Adrenal gland (tissue), 5 donors: ENCODE data around the gene SELENBP1.

Source experiments
- POLR2A ChIP-seq, 2 donors: fragments of 450-650 bp; IDR thresholded peaks; one replicate each; pipeline ENCODE4 v1.6.1; 2017; ENCODE audit warnings: antibody characterized with exemption in 2 of 2, mild to moderate bottlenecking in 2 of 2, moderate library complexity in 1 of 2
- TF ChIP-seq, protein P1 (sequence below), 6 experiments: fragments of 450-650 bp in 4 of 6; fragments of 200-600 bp in 2 of 6; sonication (generic) in 1 of 6; IDR thresholded peaks; 1 replicate in 5 of 6; 2 replicates in 1 of 6; pipeline versions ENCODE4 v1.5.1 to v1.8.0; 2016 to 2021; ENCODE audit warnings: antibody characterized with exemption in 6 of 6, mild to moderate bottlenecking in 2 of 6, moderate library complexity in 1 of 6
- donor health status: DM: no; HTN: no; CAD: no.

DNA sequence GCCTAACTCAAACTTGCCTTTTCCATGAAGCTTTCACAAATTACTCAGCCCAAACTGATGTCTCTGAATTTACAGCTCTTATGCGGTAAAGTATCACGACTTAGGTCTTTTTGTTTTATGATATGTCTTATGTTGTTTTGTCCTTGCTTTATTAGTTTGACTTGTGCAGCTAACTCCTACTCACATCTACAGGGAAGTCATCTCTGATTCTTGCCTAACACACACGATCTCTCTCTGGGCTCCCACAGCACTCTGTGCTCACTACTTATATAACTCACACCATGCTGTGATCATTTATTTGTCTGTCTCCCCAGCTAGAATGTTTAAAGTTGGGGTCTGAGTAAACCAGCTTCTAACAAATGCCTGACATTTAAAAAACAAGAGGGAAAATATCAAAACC lies 35.9 kb downstream of the SELENBP1 start:
- TF ChIP-seq, protein P1, sequence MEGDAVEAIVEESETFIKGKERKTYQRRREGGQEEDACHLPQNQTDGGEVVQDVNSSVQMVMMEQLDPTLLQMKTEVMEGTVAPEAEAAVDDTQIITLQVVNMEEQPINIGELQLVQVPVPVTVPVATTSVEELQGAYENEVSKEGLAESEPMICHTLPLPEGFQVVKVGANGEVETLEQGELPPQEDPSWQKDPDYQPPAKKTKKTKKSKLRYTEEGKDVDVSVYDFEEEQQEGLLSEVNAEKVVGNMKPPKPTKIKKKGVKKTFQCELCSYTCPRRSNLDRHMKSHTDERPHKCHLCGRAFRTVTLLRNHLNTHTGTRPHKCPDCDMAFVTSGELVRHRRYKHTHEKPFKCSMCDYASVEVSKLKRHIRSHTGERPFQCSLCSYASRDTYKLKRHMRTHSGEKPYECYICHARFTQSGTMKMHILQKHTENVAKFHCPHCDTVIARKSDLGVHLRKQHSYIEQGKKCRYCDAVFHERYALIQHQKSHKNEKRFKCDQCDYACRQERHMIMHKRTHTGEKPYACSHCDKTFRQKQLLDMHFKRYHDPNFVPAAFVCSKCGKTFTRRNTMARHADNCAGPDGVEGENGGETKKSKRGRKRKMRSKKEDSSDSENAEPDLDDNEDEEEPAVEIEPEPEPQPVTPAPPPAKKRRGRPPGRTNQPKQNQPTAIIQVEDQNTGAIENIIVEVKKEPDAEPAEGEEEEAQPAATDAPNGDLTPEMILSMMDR (IDR thresholded peaks at IDR 0.05): no peak
- no peak for TF ChIP-seq POLR2A (IDR thresholded peaks at IDR 0.05)
